Measurements from ENCODE around the gene KIF1A.

Gene KIF1A

DNA sequence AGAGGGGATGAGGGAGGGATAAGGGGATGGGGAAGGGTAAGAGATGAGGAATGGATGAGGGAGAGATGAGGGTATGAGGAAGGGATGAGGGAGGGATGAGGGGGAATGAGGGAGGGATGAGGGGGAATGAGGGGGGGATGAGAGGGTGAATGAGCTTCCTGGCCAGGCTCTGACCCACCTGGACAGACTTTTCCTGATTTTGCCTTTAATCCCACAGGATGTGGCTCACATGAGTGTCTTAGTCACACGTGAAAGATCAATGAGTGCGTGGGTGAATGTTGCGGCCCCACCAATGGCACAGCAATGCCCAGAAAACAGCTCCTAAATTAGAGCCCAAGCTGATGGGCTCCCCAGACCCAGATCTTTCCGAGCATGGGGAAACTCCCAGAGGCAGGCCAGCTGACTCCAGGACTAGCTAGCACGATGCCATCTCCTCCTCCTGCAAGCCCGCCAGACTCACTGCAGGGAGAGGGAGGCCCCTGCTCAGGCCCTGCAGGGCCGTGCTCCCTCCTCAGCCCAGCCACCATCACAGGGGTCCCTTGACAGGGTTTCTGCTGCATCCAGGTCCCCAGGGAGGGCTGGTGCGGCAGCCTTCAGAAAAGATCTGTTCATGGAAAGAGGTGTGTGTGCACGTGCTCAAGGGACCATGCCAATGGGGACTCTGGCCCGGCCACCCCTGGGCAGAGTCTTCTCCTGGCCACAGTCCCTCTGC is 87.0 kb downstream of the KIF1A start:
- DNase-seq = no peak

DNA sequence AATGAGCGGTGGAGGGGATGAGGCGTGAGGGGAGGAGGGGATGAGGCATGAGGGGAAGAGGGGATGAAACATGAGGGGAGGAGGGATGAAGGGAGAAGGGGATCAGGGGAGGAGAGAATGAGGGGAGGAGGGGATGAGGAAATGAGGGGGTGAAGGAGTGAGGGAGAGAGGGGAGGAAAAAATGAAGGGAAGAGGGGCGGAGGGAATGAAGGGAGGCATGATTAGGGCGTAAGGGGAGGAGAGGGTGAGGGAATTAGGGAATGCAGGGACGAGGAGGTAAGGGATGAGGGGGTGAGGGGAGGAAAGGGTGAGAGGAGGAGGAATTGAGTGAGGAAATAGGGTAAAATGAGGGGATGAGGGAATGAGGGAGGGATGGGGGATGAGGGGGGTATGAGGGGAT is 87.8 kb downstream of the KIF1A start:
- DNase-seq = no peak

DNA sequence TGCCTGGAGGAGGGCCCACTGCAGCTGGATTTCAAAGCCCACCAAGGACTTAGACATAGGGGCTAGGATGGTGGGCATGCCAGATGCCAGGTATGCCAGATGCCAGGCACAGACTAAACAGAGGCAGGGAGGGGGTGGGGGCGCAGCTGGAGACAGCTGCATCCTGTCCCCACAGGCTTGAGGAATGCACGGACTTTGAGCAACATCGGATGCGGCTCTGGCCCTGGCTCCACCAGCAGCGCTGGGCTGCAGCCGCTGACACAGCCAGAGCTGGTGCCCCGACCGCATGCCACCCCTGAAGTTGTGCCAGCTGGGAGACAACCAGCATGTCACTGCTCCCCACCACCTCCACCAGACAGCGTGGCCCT is 88.9 kb downstream of the KIF1A start:
- DNase-seq = no peak

DNA sequence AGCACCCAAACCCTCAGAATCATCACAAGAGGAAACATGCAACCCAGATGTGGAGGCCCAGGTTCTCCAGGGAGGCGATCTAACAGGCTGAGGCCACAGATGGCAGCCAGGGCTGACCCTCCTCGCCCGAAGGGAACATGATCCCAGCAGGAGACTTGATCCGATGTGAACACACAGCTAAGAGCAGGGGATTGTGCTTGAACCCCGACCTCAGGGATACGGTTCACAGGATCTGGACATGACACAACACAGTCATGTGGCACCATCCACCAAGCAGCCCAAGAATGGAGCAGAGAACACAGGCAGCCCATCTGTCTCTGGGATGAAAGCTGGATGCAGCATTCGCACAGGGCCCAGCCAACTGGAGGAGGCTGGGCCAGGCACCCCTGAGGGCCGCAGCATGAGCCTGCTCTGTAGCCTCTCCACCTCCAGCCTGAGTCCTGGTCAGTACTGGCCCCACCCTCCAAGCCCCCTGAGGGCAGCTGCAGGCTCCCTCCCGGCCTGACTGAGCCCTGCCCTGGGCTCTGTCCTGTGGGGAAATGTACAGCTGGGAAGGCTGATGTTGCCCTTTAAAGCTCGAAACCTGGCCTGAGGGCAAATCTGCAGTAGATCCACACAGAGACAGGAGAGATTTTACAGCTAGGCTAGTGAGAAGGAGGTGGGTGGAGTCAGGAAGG is 89.4 kb downstream of the KIF1A start:
- no peak for DNase-seq

GRCh38 chr2:240728827-240729226 is 91.2 kb downstream of the KIF1A start:
- no peak for DNase-seq

- DNase-seq = no peak
Observed at GRCh38 chr2:240728361-240728760, 91.7 kb downstream of the KIF1A start.

DNA sequence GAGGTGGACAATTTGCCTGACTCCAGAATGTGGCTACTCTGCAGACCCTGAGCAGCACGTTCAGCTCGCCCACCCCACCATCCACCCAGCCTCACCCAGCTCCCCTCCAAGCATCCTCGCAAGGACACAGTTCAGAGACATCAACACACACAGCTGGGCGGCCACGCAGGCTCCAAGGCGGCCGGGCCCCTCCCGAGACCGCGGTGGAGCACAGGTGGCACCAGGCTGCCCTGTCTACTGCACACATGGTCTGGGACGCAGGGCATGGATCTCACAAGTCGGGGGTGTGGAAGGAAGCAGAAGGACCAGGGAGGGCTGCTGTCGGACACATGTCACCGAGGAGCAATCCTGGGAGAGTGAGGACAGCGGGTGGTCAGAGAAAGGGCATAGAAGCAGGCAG is 92.1 kb downstream of the KIF1A start:
- no peak for DNase-seq

DNA sequence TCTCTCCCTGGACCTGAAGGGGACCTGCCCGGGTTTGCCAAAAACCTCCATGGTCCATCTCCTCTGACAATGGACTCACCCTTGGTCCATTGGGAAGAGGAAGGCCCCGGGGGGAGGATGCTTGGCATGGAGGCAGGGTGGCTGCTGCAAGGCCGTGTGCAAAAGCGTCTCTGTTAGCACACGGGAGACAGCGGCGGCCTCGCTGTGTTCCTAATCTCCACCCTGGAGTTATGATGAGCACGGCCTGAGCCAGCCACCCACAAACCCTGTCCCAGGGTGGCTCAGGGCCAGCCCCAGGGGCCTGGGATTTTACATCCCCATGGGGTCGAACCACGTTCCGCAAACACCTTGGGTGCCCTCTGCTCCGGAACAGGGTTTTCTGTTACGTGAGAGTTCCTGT is 92.6 kb downstream of the KIF1A start:
- DNase-seq = no peak

- no peak for DNase-seq
Observed at GRCh38 chr2:240726876-240727275, 93.1 kb downstream of the KIF1A start.

DNA sequence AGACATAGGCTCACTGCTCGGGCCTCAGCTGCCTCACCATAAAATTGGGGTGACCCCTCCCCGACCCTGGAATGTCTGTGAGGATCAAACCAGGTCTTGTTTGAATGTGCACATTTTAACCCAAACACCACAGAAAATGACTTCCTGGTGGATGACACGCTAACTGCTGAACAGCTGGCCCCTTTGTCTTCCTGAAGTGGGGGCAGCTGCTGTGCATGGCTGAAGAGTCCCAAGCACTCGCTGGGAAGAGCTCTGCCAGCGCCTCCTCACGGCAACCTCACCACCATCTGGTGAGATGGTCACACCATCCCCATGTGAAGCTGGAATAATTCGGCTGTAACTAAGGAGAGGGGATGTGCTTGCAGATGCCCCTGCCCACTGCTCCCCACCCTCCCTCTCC is 94.3 kb downstream of the KIF1A start:
- no peak for DNase-seq

DNA sequence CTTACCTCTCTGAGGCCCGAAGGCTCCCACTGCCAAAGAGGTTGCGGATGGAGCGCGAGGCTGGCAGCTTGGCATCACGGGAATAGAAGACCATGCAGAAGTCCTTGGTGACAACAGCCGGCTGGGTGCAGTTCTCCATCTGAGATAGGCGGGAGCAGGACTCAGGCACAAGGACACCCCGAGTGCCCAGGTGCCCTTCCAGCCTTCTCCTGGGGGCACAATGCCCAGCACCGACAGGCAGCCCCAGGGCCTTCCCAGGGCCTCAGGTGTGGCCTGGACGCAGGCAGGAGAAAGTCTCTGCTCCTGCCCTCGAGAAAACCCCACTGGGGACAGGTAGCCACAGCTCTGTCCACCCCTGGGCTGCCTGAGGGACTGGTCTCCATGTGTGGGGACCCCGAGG is 94.8 kb downstream of the KIF1A start:
- no peak for DNase-seq

DNA sequence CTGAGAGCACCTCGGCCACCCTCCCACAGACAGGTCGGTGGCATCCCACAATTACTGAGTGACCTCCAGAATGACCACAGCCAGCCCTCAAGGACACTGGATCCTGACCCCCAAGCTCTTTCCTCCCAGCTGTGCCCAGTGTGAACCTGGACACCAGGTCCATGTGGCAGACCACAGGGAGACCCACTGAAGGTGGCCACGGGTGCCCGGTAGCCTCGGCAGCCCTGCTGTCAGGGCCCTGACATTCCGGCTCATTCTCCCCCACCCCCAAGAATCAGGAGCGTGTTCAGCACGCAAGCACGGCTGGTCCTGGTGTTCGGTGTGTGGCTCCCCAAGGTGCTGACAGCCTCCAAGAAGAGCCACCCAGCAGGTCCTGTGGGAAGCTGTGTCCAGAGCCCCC is 95.6 kb downstream of the KIF1A start:
- no peak for DNase-seq

GRCh38 chr2:240723851-240724250 is 96.2 kb downstream of the KIF1A start:
- no peak for DNase-seq

GRCh38 chr2:240722796-240723735 is 97.0 kb downstream of the KIF1A start:
- DNase-seq = no peak

GRCh38 chr2:240722376-240722775 is 97.6 kb downstream of the KIF1A start:
- no peak for DNase-seq

- no peak for DNase-seq
Observed at GRCh38 chr2:240721596-240722180, 98.3 kb downstream of the KIF1A start.

GRCh38 chr2:240720686-240721595 is 99.1 kb downstream of the KIF1A start:
- no peak for DNase-seq

- DNase-seq = no peak
Observed at GRCh38 chr2:240719676-240720545, 100.1 kb downstream of the KIF1A start.

GRCh38 chr2:240718896-240719490 is 101.0 kb downstream of the KIF1A start:
- DNase-seq = no peak

DNA sequence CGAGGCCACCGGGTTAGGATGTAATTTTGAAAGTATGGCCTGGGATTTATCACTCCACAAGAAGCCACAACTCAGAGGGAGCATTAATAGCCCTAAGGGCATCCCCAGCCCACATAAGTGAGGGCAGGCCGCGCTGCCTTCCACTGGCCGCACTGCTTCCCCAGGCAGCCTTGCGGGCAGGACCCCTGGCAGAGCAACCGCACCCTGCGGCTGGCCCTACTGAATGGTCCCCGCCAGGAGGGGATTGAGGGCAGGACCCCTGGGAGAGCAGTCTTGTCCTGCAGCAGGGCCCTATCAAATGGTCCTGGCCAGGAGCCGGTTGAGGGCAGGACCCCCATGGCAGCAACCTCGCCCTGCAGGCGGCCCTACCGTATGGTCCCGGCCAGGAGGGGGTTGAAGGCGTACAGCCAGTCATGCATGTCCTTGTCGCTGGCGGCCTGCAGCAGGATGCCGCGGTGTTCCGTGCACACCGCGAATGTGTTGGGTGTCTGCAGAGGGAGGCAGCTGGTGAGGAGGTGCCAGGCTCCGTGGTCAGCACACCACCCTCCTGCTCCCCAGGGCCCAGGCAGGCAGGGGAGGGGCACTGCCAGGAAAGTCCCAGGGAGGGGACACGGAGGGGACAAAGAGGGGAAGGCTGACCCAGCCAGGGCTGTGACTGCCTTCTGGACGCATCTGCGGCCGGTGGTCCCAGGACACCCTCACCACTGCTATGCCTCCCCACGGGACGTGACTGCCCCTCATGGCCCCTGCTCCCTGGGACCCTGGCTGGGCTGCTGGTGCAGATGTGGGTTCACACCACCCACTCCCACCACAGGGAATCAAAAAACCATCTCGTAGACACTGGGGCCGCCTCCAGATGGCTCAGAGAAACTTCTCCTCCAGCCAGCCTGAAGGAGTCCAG is 102.1 kb downstream of the KIF1A start:
- DNase-seq = no peak

All from NCI-H1417 treated with DMSO at 0.1 percent for 48 hours (cell line).